SK-N-SH (cell line): ENCODE measurements around the gene FREY1.

Experiments used
- CHD2 ChIP-seq: fragments of 150-350 bp; IDR thresholded peaks from 2 replicates; pipeline ENCODE4 v1.6.1; 2018; ENCODE audit warnings: low read length; ENCODE audit not compliant: partially characterized antibody
- ELF1 ChIP-seq: IDR thresholded peaks from 2 replicates; pipeline ENCODE4 v1.4.0; 2012
- EZH2phosphoT487 ChIP-seq: fragments of 200-600 bp; sonication (generic); IDR thresholded peaks from 2 replicates; pipeline ENCODE4 v1.6.1; 2017; ENCODE audit warnings: low read depth, mixed run types, mild to moderate bottlenecking, antibody characterized with exemption, moderate library complexity, borderline replicate concordance
- MXI1 ChIP-seq: IDR thresholded peaks from 2 replicates; pipeline ENCODE4 v1.6.1; 2012; ENCODE audit warnings: mild to moderate bottlenecking, low read depth, low read length, improper control_type of control experiment
- PBX3 ChIP-seq: IDR thresholded peaks from 2 replicates; pipeline ENCODE4; 2012
- POLR2AphosphoS5 ChIP-seq: IDR thresholded peaks from 2 replicates; pipeline ENCODE4 v1.6.1; 2012; ENCODE audit warnings: low read depth, low read length
- REST ChIP-seq: IDR thresholded peaks from 2 replicates; pipeline ENCODE4 v1.6.1; 2012; ENCODE audit warnings: mild to moderate bottlenecking, low read depth, low read length, moderate library complexity
- RFX5 ChIP-seq: IDR thresholded peaks from 2 replicates; pipeline ENCODE4 v1.6.1; 2012; ENCODE audit warnings: mild to moderate bottlenecking, improper control_type of control experiment, low read length
- SMC3 ChIP-seq: IDR thresholded peaks from 2 replicates; pipeline ENCODE4 v1.6.1; 2012; ENCODE audit warnings: low read depth, low read length, improper control_type of control experiment
- TF ChIP-seq, protein P1 (sequence below): fragments of 200-600 bp; sonication (generic); IDR thresholded peaks from 2 replicates; pipeline ENCODE4 v1.6.1; 2017; ENCODE audit warnings: antibody characterized with exemption, mild to moderate bottlenecking, moderate library complexity
- TF ChIP-seq, protein P2 (sequence below): IDR thresholded peaks from 2 replicates; pipeline ENCODE4 v1.4.0; 2012; ENCODE audit warnings: low read depth

DNA sequence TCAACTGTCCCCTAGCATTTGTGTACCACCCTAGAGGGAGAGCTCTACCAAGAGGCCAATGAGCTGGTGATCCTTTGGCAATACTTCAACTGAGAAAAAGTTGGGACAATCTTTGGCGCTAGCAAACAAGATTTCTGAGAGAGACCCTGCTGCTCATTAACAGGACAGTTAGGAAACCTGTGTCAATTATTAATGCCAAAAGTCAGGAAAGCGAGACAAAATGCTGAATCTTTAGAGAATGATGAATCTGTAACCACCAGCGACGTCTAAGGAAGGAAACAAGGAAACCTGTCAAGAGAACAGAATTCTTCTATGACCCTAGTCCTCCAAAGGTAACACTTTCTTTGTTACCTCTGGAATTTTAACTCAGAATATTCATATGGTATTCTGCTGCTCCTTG, 35.3 kb upstream of the FREY1 start:
- TF ChIP-seq, protein P1, sequence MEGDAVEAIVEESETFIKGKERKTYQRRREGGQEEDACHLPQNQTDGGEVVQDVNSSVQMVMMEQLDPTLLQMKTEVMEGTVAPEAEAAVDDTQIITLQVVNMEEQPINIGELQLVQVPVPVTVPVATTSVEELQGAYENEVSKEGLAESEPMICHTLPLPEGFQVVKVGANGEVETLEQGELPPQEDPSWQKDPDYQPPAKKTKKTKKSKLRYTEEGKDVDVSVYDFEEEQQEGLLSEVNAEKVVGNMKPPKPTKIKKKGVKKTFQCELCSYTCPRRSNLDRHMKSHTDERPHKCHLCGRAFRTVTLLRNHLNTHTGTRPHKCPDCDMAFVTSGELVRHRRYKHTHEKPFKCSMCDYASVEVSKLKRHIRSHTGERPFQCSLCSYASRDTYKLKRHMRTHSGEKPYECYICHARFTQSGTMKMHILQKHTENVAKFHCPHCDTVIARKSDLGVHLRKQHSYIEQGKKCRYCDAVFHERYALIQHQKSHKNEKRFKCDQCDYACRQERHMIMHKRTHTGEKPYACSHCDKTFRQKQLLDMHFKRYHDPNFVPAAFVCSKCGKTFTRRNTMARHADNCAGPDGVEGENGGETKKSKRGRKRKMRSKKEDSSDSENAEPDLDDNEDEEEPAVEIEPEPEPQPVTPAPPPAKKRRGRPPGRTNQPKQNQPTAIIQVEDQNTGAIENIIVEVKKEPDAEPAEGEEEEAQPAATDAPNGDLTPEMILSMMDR: no peak
- TF ChIP-seq, protein P2, sequence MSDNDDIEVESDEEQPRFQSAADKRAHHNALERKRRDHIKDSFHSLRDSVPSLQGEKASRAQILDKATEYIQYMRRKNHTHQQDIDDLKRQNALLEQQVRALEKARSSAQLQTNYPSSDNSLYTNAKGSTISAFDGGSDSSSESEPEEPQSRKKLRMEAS: no peak
- no peak for TF ChIP-seq MXI1
- no peak for TF ChIP-seq POLR2AphosphoS5
- TF ChIP-seq SMC3: no peak
- no peak for TF ChIP-seq PBX3
- TF ChIP-seq EZH2phosphoT487: no peak
- no peak for TF ChIP-seq REST
- no peak for TF ChIP-seq RFX5
- TF ChIP-seq CHD2: no peak
- no peak for TF ChIP-seq ELF1
